OCI-LY7 (cell line): ENCODE measurements around the gene ZNF831. TPM values are rescaled to one million over a fixed set of nuclear protein-coding genes. Genes with fewer than 3 reads are reported as not detected.

Source experiments
- BruUV-seq: library from RNA; stranded (reverse); fragments of 400-500 nt; replicated peaks from 2 replicates; lab custom pipeline; 2021; lab: Mats Ljungman, UMichigan
- CTCF ChIA-PET: fragments of 300-600 bp; sonication (Branson Sonifier 250); formaldehyde crosslinking; loops from one replicate; lab custom pipeline; 2022; ENCODE audit warnings: antibody characterized with exemption; ENCODE audit not compliant: unreplicated experiment; lab: Charles Lee
- POLR2A ChIA-PET: fragments of 300-600 bp; sonication (Branson Sonifier 250); formaldehyde crosslinking; loops from one replicate; lab custom pipeline; 2022; ENCODE audit warnings: antibody characterized with exemption; lab: Charles Lee
- DNase-seq: peaks from one replicate; pipeline ENCODE4 v3.0.0-alpha.2; 2015; ENCODE audit warnings: low spot score
- H2AFZ ChIP-seq: fragments of 200-600 bp; sonication (generic), shearing (Covaris generic); 2 replicates; pipeline ENCODE4 v1.6.1; 2014; ENCODE audit warnings: mild to moderate bottlenecking, antibody characterized with exemption, low read length, moderate library complexity
- H3K27ac ChIP-seq: fragments of 200-600 bp; sonication (generic); 2 replicates; pipeline ENCODE4 v1.5.1; 2014; ENCODE audit warnings: mixed run types, low read depth, mild to moderate bottlenecking, moderate library complexity, low read length, inconsistent platforms; ENCODE audit not compliant: poor library complexity, severe bottlenecking
- H3K36me3 ChIP-seq: fragments of 200-600 bp; sonication (generic); 2 replicates; pipeline ENCODE4 v1.6.1; 2014; ENCODE audit warnings: mild to moderate bottlenecking, antibody characterized with exemption, low read length, moderate library complexity, mixed read lengths; ENCODE audit not compliant: insufficient read depth
- H3K4me1 ChIP-seq: fragments of 200-600 bp; sonication (generic); 2 replicates; pipeline ENCODE4 v1.5.1; 2014; ENCODE audit warnings: mild to moderate bottlenecking, low read length; ENCODE audit not compliant: insufficient read depth, poor library complexity, severe bottlenecking
- H3K4me2 ChIP-seq: fragments of 200-600 bp; sonication (generic); 2 replicates; pipeline ENCODE4 v1.6.1; 2014; ENCODE audit warnings: mild to moderate bottlenecking, low read length
- H3K4me3 ChIP-seq: fragments of 200-600 bp; sonication (generic); 2 replicates; pipeline ENCODE4 v1.5.1; 2014; ENCODE audit warnings: mild to moderate bottlenecking, low read depth, low read length; ENCODE audit not compliant: poor library complexity, severe bottlenecking
- H3K79me2 ChIP-seq: fragments of 200-600 bp; sonication (generic); 2 replicates; pipeline ENCODE4 v1.6.1; 2016; ENCODE audit warnings: low read depth, mild to moderate bottlenecking, low read length, moderate library complexity, mixed read lengths; ENCODE audit not compliant: insufficient read depth
- H3K9me2 ChIP-seq: fragments of 200-600 bp; sonication (generic); 2 replicates; pipeline ENCODE4 v1.6.1; 2016; ENCODE audit warnings: mild to moderate bottlenecking, low read length, mixed read lengths; ENCODE audit not compliant: insufficient read depth
- H3K9me3 ChIP-seq: fragments of 200-600 bp; sonication (generic); 2 replicates; pipeline ENCODE4 v1.6.1; 2014; ENCODE audit warnings: mild to moderate bottlenecking, mixed run types, low read length, mixed read lengths
- H4K20me1 ChIP-seq: fragments of 200-600 bp; sonication (generic); 2 replicates; pipeline ENCODE4 v1.6.1; 2014; ENCODE audit warnings: mild to moderate bottlenecking, antibody characterized with exemption, low read length, moderate library complexity, mixed read lengths; ENCODE audit not compliant: insufficient read depth
- EZH2phosphoT487 ChIP-seq: fragments of 200-600 bp; sonication (generic); IDR thresholded peaks from 2 replicates; pipeline ENCODE4 v1.6.1; 2018; ENCODE audit warnings: low read depth, borderline replicate concordance, mild to moderate bottlenecking, mixed run types, antibody characterized with exemption, low read length, moderate library complexity, mixed read lengths
- intact Hi-C: fragments of 100-400 bp; cut with micrococcal nuclease; formaldehyde crosslinking; loops from one replicate; pipeline ENCODE4 v1.10.0; 2022; ENCODE audit not compliant: unreplicated experiment
- total RNA-seq, 2 experiments: library from RNA; depleted of rRNA in 1 of 2; stranded (reverse); fragments of >200 nt in 1 of 2; shearing (Covaris generic) in 1 of 2; gene quantifications; 2 replicates each; pipeline ENCODE4 v1.2.3, GENCODE V29; 2014 to 2022
- TF ChIP-seq, protein P1 (sequence below): fragments of 200-600 bp; sonication (generic); conservative IDR thresholded peaks from 2 replicates; pipeline ENCODE4 v1.5.1; 2014; ENCODE audit warnings: mild to moderate bottlenecking, antibody characterized with exemption, low read length, moderate library complexity, mixed read lengths

ZNF831 gene
- total RNA-seq, 2 experiments from 2014 or later = 5.9 to 6.3 TPM

DNA sequence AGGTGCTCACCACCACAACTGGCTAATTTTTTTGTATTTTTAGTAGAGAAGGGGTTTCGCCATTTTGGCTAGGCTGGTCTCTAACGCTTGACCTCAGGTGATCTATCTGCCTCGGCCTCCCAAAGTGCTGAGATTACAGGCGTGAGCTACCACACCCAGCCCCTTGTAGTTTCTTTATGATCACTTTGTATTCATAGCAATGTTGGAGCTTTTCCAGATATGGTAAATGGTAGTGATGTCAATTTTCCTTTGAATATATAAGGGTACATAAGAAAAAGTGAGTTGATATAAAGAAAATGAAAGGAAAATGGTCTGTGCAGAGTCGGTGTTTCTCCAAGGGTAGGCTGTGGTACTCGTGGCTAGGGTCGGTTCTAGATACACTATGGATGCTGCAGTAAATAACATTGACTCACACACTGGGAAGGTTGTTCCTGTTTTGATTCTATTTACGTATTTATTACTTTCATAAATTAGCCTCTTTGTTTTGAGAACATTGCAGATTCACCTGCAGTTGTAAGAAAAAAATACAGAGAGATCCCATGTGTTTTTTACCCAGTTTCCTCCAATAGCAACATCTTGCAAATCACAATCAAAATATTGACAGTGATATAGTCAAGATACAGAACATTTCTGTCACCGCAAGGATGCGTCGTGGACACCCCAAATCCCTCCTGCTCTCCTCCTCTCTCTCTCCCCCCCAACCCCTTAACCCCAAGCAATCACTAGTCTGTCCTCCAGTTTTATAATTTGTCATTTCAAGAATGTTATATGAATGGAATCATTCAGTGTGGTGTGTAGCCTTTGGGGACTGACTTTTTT, 2.5 kb downstream of the ZNF831 start:
- H3K79me2 ChIP-seq = peaks cover 61% of the 10 kb centered on the region
- no peaks in the 10 kb centered on the region for H4K20me1 ChIP-seq
- peak overlapping the region; percentile 86 for H3K27ac ChIP-seq
- peak overlapping the region; percentile 49 for H2AFZ ChIP-seq
- intact Hi-C loops = loop anchor here (2.0 to 10.0 kb wide), 5 partner anchors 43 to 1771 kb away; partner anchors contain the start of genes CTSZ, PRELID3B and RBM38
- H3K36me3 ChIP-seq = no peaks in the 10 kb centered on the region
- no TSS peak for BruUV-seq
- TF ChIP-seq EZH2phosphoT487 = no peak
- TF ChIP-seq, protein P1, sequence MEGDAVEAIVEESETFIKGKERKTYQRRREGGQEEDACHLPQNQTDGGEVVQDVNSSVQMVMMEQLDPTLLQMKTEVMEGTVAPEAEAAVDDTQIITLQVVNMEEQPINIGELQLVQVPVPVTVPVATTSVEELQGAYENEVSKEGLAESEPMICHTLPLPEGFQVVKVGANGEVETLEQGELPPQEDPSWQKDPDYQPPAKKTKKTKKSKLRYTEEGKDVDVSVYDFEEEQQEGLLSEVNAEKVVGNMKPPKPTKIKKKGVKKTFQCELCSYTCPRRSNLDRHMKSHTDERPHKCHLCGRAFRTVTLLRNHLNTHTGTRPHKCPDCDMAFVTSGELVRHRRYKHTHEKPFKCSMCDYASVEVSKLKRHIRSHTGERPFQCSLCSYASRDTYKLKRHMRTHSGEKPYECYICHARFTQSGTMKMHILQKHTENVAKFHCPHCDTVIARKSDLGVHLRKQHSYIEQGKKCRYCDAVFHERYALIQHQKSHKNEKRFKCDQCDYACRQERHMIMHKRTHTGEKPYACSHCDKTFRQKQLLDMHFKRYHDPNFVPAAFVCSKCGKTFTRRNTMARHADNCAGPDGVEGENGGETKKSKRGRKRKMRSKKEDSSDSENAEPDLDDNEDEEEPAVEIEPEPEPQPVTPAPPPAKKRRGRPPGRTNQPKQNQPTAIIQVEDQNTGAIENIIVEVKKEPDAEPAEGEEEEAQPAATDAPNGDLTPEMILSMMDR = no peak
- H3K9me3 ChIP-seq = peaks cover 5% of the 10 kb centered on the region; the same call in 1 of the 2 replicates
- peak; percentile 38 for DNase-seq
- peaks cover 64% of the 10 kb centered on the region for H3K4me1 ChIP-seq
- peak overlapping the region; percentile 72 for H3K4me3 ChIP-seq
- peak overlapping the region; percentile 86 for H3K4me2 ChIP-seq
- ChIA-PET POLR2A (interaction anchor here (0.5 to 6.1 kb wide), 8 partner anchors 12 to 306 kb away, joined by 3 to 49 read pairs (median 3); no protein-coding TSS in a partner anchor), CTCF (no interaction called here)
- no peaks in the 10 kb centered on the region for H3K9me2 ChIP-seq

DNA sequence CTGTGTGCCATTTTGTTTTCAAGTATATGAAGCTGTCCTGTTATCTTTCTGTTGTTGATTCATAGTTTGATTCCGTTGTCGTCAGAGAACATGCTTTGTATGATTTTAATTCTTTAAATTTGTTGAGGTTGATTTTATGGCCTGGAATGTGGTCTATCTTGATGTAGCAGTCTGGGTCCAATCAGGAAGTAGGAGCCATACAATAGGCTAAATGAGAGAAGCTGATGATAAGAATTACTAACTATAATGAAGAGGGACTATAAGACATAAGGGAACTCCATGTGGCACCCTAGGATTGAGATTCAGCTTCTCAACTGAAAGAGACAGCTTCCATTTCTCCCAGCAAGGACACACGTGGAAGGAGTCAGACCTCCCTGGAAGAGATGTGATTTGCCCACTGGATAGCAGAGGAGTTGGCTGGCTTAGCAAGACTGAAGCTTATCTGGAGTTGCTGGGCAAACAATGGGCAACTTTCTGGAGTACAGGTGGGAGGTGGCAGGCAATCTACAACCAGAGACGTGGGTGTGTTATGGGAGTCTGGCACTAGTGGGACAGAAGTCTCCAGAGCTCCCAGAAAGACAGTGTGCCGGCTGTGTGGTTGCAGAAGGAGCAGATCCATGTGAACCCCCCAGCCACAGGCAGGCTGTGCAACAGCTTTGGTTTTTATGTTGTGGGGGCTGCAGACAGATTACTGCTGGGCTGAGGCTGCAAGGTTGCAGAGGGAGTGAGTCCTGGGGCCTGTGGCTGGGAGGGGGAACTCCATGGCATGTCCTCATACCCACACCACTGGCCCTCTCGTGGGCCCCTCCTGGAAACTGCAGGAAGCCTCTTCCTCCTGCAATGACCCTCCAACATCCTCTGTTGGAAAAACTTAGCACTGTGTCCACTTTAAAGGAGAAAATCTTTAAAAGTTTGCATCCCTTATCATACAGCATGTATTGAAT, 7.1 kb downstream of the ZNF831 start:
- DNase-seq = no peak
- H4K20me1 ChIP-seq = no peaks in the 10 kb centered on the region
- no peaks in the 10 kb centered on the region for H3K9me3 ChIP-seq
- H3K36me3 ChIP-seq = peaks cover 17% of the 10 kb centered on the region
- H2AFZ ChIP-seq = no peak overlapping the region
- intact Hi-C loops = no loop called here
- TF ChIP-seq EZH2phosphoT487 = no peak
- TF ChIP-seq, protein P1 = no peak
- peaks cover 26% of the 10 kb centered on the region for H3K4me1 ChIP-seq
- no peak overlapping the region for H3K27ac ChIP-seq
- H3K4me3 ChIP-seq = no peak overlapping the region
- no peaks in the 10 kb centered on the region for H3K9me2 ChIP-seq
- BruUV-seq = no TSS peak
- ChIA-PET CTCF (no interaction called here), POLR2A (interaction anchor here (0.7 to 1.3 kb wide), 3 partner anchors 12 to 48 kb away, joined by 3 to 4 read pairs (median 4); no protein-coding TSS in a partner anchor)
- peaks cover 45% of the 10 kb centered on the region for H3K79me2 ChIP-seq
- H3K4me2 ChIP-seq = no peak overlapping the region
